Activated effector memory CD4-positive, alpha-beta T cell treated with Interleukin-2 at 50 U/mL for 16 hours (primary cell): ENCODE data around the gene PSMB3.

ENCODE experiments used
- DNase-seq: peaks from one replicate; pipeline ENCODE4 v3.0.0-alpha.2; 2020

The PSMB3 gene

DNA sequence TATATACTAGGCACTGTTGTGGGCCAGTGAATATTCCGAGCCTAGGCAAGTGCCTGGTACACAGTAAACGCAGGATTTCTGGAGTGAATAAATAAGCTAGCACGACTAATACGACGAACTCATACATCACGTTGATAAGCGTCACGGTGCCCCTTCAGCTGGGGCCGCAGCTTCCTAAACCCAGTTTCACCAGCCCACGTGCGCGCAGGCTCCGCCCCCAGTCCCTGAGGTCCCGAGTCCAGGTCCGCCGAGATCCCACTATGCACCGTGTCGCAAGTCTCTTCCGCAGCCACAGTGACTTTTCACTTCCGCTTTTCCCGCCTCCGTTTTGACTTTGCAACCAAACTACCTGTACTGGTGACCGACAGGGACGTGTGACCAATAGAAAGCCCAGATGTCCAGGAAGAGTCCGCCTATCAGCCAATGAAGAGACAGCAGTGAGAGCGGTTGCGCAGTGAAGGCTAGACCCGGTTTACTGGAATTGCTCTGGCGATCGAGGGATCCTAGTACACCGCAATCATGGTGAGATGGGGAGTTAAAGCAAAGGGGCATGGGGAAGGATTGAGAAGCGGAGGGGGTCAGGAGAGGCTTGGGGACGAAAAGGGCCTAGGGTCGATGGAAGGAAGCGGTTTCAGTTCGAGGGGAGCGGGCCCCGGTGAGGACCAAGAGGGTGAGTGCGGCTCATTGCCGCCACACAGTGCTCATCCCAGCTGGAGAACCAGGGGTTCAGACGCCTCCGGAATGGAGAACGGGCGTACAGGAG lies at the start of gene PSMB3:
TSS of gene PSMB3 (plus strand) at position 434 of the 763 bp plus-strand sequence. CDS start at position 520, 86 bp downstream.
- peak; percentile 93 for DNase-seq

DNA sequence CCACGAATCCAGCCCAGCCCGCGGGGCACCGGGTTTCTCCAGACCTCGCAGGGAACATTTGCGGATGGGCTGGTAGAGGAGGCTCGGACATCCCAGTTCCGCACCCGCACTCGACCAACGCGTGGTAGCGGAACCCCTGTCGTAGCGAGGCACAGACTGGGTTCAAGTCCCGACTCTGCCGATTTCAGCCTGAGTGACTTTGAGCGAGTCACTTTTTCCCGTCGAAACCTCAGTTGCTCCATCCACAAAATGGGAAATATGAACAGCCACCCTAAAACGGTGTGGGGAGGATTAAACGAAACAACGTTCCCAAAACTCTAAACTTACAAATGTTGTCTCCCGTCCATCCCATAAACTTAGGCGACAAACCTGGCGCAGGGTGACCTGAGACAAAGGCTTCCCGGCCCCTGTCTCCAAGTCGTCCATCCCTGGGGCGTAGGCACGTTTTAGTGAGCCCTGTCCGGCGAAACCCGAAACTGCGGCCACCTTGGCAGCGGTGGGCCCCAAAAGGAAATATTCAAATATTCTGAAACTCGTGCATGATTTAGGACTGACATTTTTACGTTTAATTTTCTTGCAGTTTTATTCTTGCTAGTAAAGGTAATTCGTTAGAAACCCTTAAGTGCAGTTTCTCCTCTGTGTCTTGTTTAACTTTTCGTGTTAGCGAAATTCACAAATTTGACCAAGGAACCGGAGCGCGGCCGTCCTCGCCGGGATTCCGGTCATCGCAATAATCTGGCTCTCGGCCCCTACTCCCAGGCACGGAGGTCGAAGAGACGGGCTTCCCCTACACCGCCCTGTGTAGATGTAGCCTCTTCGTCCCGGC lies 49.4 kb upstream of the PSMB3 start:
- peak; percentile 5 for DNase-seq

DNA sequence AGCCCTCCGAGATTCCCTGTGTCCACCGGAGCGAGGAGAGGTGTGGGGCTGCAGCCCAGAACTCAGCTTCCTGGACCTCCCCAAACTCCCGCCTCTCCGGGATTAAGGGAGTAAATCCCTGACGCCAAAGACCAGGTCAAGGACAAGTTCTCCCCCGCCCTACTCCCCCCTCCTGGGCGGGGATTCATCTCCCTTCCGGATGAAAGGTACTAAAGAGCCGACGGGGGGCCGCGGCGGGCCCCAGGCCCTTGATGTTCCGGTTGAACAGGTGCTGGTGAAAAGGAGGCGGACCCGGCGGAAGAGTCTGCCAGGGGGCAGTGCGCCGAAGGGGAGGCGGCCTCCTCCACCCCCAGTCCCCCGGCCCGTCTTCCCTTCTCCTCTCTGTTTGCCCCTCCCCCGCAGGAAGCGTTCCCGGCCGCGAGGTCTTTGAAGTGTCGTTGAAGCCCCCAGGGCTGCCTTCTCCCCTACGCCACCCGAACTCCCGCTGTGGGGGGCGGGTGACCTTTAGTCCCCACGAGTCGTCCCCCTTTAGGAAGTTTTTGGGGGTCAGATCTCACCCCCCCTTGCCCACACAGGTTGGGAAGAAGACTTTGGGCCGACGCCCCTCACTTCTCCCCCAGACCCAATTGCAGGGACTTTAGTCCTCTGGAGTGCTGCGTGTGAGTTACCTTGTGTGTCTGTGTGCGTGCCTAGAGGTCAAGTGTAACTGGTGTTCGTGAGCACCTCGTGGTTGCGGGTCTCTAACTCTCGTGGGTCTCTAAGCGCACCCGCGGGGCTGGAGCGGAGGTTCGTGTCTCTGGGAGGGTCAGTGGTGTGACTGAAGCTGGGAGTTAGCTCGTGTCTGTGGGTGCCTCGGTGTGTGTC lies 48.6 kb upstream of the PSMB3 start:
- DNase-seq = peak; percentile 58

DNA sequence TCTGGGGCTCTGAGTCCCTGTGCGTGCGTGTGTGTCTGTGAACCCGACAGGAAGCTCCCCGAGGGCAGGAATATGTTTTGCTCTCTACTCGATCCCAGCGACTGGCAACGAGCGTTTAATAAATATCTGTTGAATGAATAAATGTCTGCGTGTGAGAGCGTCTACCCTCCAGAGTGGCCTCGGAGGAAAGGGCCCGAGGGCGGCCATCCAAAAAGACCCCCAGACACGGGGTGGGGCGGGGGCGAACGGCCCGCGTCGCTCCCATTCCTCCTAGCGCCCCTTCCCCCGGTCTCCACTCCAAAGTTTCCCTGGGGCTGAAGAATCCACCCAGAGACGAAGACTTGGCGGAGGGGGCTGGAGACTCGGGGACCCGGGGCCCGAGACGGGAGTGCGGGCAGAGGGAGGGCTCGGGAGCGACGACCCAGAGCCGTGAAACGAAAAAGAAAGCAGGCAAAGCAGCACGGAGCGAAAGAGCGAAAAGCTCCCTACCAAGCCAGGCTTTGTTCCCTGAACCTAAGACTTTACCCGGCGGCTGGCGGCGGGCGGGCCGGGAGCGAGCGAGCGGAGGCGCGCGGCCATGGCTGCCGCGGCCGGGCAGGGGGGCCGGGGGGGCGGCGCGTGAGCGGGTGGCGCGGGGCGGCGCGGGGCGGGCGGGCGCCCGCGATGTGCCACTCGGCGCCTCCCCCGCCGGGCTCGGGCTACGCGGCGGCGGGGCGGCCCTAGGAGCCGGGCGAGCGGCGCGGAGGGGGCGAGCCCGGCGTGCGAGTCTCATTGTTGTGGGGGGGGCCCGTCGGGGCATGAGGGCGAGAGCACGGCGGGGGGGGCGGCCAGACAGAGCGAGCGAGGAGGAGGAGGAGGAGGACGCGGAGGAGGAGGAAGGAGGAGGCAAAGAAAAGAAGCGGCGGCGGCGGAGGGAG lies 47.7 kb upstream of the PSMB3 start, which contains the start of gene MLLT6:
TSS of gene MLLT6 (plus strand) at position 668 of the 917 bp plus-strand sequence. CDS start 360 bp downstream, outside the sequence.
- DNase-seq = peak; percentile 76

DNA sequence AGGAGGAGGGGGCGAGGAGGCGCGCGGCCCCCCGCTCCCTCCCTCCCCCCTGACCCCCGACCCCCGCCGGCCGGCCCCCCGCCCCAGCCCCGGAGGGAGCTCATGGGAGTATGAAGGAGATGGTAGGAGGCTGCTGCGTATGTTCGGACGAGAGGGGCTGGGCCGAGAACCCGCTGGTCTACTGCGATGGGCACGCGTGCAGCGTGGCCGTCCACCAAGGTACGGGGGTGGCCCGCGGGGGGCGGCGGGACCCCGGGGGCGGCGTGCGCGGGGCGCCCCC lies 47.1 kb upstream of the PSMB3 start:
- no peak for DNase-seq

DNA sequence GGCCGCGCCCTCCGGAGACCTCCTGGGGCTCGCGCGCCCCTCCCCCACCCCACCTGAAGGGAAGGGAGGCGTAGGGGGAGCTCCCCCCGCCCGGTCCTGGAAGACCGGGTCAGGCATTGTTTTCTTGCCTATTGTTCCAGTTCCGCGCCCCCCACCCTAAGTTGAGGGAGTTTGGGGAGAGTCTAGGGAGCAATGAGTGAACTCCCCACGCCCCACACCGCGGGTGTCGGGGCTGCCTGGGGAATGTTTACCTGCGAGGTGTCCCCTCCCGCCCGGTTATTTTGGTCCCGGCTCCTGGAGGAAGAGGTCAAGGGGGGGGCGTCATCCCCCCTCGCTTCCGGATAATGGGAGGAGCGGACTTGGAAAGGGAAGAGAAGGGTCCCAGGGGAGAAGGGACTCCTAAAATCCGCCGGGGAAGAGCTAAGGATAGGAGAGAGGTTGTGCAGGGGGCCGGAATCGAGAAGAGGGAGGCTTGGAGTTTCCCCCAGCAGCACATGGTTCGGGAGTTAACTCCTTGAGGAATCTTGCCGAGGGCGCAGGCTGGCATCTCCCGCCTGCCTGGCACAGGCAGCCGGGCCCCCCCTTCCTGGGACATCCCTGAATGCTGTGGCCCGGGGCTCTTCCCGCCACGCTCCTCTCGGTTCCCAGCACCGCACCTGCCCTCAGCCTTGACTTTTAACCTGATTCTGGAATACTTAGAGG lies 46.6 kb upstream of the PSMB3 start:
- peak; percentile 32 for DNase-seq

DNA sequence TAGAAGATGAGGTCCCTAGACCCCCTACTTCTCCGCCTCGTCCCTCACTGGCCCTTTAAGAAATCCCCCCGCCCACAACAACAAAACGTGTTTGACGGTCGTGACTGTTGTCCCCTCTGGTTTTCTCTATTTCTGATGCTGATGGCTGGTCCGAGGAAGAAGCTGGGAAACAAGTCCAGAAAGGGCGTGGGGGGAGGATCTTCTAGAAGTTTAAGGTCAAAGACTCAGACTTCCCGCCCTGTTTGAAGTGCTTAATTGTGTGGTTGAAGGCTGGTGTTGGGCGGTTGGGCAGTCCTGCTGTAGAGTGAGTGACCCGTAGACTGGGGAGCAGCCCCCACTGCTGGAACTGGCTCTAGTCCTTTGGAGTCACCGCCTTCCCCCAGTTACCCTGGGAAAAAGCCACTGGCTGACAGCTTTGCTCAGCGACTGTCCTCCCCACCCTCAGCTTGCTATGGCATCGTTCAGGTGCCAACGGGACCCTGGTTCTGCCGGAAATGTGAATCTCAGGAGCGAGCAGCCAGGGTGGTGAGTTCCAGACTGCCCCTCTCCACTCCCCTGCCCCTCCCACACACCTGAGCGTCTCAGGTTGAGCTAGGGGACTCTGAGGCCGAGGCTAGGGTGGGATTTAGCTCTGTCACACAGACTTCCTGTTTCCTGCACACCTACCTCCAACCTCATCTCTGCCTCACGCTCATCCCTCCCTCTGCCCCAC lies 45.9 kb upstream of the PSMB3 start:
- peak; percentile 23 for DNase-seq

DNA sequence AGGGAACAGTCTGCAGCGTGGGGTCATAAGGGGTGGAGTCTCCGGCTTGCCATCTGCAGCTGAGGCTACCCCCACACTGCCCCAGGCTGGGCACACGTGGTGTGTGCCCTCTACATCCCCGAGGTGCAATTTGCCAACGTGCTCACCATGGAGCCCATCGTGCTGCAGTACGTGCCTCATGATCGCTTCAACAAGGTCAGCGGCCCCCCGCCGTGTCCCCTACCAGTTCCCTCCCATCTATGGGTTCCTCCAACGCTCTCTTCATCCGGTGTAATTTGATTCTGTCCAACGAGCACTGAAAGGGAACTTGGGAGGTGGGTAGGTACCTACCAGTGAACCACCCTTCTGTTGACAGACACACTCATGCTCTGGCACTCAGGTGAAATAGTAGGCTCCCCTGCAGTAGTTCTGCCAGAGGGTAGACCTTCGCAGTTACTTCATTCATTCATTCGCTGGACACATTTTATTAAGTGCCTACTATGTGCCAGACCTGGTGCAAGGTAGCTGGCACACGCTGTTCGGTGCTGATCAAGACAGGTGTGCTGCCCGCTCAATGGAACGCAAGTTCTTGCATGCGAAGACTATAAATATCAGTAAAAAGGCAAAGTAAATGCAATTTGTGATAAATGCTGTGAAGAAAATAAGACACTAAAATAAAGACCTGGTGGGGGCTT lies 44.7 kb upstream of the PSMB3 start:
- DNase-seq = no peak

DNA sequence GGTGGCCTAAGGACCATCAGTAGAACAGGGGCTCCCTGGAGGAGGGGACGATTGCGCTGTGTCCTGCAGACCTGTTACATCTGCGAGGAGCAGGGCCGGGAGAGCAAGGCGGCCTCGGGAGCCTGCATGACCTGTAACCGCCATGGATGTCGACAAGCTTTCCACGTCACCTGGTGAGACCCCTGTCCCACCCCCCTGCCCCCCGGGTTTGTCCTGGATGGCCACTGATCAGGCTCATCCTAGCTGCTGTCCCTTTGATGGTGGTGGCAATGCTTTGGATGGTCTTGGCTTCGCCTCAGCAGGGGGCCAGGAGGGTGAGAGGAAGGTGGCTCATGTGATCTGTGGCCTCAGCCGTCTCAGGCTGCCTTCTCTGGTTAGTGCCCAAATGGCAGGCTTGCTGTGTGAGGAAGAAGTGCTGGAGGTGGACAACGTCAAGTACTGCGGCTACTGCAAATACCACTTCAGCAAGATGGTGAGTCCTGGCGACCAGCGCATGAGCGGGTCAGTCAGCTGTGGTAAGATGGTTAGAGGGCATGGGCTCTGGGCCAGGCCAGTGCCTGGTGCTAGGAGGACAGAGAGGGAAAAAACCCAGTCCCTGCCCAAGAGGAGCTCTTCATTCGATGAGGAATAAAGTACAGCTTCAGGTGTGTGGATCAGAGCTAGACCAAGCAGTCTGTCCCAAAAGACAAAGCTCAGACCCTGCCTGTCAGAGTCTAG lies 43.3 kb upstream of the PSMB3 start:
- no peak for DNase-seq

DNA sequence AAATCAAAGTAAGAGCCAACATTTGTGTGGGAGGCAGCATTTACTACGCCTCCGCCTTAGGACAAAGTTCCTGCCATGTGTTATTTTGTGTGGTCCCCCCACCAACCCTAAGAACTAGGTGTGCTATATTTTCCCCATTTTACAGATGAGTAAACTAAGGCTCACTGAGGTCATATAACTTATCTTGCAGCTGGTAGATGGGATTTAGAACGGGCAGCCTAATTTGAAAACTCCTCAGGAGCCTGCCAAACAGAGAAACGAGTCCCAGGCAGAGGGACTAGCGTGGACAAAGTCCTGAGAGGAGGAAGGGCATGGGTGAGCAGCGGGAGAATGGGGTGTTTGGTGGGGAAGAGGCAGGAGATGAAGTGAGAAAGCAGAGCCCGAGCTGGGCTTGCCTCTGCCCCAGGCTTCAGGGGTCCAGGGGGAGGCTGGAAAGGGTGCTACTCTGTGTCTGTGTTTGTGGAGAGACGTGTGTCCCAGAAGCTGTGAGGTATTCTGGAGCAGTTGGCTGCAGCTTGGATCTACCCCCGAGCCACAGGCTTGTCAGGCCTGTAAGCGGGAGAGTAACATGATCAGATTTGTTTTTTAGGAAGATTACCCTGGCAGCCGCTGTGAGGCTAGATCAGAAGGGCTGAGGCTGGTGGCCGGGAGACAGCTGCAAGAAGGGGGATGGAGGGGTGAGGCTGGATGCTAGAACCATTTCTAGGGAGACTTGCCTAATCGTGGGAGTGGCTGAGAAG lies 42.5 kb upstream of the PSMB3 start:
- DNase-seq = no peak

DNA sequence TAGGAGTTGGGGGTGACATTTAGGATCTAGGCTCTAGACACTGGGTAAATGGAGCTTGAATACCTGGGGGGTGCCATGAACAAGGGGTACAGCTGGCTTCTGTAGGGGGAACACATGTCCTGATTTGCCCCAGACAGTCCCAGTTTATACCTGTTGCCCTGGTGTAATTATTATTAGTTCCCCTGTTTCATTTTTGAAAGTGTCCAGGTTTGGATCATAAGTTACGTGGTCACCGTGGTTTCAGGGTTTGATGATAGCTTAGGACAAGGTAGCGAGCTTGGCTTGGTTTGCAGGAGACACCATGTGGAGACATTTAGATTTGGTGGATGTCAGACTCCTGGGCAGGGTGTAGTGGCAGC lies 42.0 kb upstream of the PSMB3 start:
- no peak for DNase-seq

DNA sequence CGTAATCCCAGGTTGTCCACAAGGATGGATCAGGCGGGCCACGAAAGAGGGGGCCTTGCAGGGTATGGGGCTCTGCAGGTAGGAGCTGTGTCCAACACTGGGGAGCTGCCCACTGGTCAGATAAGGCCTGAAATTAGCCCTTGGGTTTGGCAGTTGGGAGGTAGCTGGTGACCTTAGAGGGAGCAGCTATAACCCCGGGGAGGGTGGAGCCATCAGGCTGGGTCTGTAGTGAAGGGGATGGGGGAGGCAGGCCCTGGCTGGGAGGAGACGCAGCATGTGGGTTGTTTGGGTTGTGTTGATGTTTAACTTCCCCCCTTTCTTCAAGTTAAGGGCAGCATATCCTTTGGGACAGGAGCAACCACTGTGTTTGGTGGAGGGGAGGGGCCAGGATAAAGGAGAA lies 41.6 kb upstream of the PSMB3 start:
- no peak for DNase-seq

DNA sequence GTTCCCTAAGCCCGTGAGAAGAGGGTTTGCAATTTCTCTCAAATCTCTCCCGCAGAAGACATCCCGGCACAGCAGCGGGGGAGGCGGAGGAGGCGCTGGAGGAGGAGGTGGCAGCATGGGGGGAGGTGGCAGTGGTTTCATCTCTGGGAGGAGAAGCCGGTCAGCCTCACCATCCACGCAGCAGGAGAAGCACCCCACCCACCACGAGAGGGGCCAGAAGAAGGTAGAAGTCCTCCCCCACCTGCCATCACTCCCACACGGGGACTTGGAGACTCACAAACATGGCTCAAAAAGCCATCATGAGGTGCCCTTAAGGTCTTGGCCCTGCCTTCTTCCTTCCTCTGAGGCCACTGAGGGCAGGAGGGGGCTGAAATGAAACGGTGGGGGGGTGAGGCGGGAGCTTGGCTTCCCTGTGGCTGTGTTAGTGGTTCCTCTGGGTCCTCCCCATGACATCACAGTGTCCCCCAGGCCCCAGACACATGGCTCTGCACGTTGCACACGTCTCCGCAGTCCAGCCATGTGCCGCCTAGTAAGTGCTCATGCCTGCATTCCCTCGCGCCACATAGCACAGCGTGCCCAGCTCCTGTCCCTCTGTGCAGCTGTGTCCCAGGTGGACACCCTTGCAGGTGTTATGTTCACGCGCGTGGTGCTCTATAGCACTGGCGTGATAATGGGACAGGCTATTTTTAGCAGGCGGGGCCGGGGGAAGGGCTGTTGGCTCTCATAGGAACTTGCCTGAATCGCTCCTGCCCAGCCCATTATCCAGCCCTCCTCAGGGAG lies 40.6 kb upstream of the PSMB3 start:
- no peak for DNase-seq

DNA sequence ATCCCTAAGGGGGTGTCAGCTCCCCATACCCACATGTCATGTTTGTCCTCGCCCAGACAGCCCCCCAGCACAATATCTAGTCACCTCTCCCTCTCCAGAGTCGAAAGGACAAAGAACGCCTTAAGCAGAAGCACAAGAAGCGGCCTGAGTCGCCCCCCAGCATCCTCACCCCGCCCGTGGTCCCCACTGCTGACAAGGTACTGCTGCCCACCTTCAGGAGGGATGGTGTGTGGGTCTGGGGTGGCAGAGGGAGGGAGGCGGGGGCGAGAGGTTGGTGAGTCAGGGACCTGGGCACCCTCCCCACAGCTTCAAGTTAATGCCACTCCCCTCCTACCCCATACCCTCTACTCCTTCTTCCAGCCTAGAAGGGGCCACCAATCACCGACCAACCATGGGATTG lies 39.9 kb upstream of the PSMB3 start:
- DNase-seq = no peak

DNA sequence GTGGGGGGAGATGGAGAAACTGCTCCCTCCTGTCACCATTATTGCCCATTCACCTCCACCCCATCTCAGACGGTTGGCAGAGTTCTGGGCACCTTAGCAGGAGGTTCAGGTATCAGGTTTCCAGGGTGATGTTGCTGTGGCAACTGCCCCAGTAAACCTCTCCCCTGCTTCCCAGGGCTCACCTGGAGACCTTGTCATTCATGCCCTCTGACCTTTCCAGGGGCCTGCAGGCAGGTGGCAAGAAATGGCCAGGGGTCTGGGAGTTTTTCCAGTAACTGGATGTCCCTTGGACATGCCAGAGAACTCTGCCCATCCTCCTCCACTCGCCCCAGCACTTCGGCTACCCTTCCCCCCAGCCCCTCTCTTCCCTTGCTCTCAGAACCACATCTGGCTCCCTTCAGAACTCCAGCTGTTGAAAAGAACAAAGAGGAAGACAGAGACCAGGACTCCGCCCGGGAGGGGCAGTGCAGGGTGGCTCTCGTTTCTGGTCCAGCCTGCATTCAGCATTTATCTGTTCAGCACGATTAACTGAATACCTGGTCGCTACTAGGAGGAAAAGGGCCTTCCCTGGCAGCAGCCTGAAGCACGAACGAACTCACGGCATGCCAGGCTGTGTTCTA lies 39.0 kb upstream of the PSMB3 start:
- DNase-seq = no peak

DNA sequence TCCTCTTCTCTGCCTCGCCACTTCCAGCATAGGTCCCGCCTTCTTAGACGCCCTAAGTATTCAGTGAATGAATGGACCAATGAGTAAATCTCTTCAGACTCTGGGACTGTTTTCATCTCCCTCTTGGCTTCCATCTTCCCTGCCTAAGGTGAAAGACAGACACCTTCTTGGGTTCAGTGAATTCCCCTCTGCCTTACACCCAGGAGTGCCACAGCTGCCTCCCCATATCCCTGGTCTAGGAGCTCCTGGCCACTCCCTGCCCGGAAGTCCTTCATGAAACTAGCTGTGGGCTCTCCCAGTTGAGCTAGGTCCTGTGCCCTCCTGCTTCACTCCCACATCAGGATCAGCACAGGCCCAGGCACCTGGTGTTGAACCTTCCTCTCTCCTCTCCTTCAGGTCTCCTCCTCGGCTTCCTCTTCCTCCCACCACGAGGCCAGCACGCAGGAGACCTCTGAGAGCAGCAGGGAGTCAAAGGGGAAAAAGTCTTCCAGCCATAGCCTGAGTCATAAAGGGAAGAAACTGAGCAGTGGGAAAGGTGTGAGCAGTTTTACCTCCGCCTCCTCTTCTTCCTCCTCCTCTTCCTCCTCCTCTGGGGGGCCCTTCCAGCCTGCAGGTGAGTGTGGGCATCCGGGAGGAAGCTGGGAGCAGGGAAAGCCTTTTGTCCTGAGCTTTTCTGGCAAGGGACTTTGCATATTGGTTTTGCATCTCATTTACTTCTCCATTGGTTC lies 37.2 kb upstream of the PSMB3 start:
- no peak for DNase-seq
